GM21737 (cell line): ENCODE results near the gene PPP3CB.
A peak's percentile ranks its signal among the peaks of the same experiment; 100 is the strongest.
"Not testable (repeated sequence)": the region's sequence is repeated elsewhere in the genome, so short reads cannot be mapped to it uniquely, and the experiment has no call there.

Experiments
- ATAC-seq: cut with Tn5 transposase; IDR thresholded peaks from one replicate; pipeline ENCODE4 v1.9.1; 2021; ENCODE audit warnings: mild to moderate bottlenecking, moderate library complexity; ENCODE audit not compliant: unreplicated experiment

Gene PPP3CB

GRCh38 chr10:73416571-73416970 lies 79.3 kb downstream of the PPP3CB start:
- no peak for ATAC-seq

- ATAC-seq: peak; percentile 34
Measured at GRCh38 chr10:73414230-73414945, 81.4 kb downstream of the PPP3CB start.

- peak; percentile 91 for ATAC-seq
Measured at GRCh38 chr10:73413528-73414229, 82.1 kb downstream of the PPP3CB start, which contains the start of gene ANXA7. ANXA7 (minus strand) TSS chr10:73414058; CDS start chr10:73400856, 13,202 bp downstream.

- ATAC-seq: peak; percentile 33
Measured at GRCh38 chr10:73413108-73413527, 82.7 kb downstream of the PPP3CB start.

GRCh38 chr10:73410897-73411296 lies 84.9 kb downstream of the PPP3CB start:
- ATAC-seq: no peak

- ATAC-seq: no peak
Measured at GRCh38 chr10:73408978-73409521, 86.8 kb downstream of the PPP3CB start.

- ATAC-seq: no peak
Measured at GRCh38 chr10:73408061-73408460, 87.8 kb downstream of the PPP3CB start.

GRCh38 chr10:73407495-73407894 lies 88.3 kb downstream of the PPP3CB start:
- ATAC-seq: no peak

- ATAC-seq: no peak
Measured at GRCh38 chr10:73406846-73407245, 89.0 kb downstream of the PPP3CB start.

- ATAC-seq: no peak
Measured at GRCh38 chr10:73405556-73405955, 90.3 kb downstream of the PPP3CB start.

- no peak for ATAC-seq
Measured at GRCh38 chr10:73404690-73405089, 91.1 kb downstream of the PPP3CB start.

GRCh38 chr10:73401636-73402035 lies 94.2 kb downstream of the PPP3CB start:
- ATAC-seq: no peak

GRCh38 chr10:73399063-73399462 lies 96.8 kb downstream of the PPP3CB start:
- no peak for ATAC-seq

- no peak for ATAC-seq
Measured at GRCh38 chr10:73398024-73398423, 97.8 kb downstream of the PPP3CB start.

- ATAC-seq: not testable (repeated sequence)
Measured at GRCh38 chr10:73394325-73394724, 101.5 kb downstream of the PPP3CB start.

- ATAC-seq: no peak
Measured at GRCh38 chr10:73388228-73388627, 107.6 kb downstream of the PPP3CB start.

GRCh38 chr10:73386583-73386982 lies 109.2 kb downstream of the PPP3CB start:
- no peak for ATAC-seq
